Epithelial cell of esophagus (primary cell): Measurements from ENCODE around the gene MUSK.
A peak's percentile ranks its signal among the peaks of the same experiment; 100 is the strongest.
"Not testable (repeated sequence)": the region's sequence is repeated elsewhere in the genome, so short reads cannot be mapped to it uniquely, and the experiment has no call there.

Experiments used
- DNase-seq: peaks from one replicate; pipeline ENCODE4 v3.0.0; 2010; ENCODE audit warnings: low read depth
- H3K4me3 ChIP-seq: 2 replicates; pipeline ENCODE4 v1.5.1; 2011; ENCODE audit warnings: mild to moderate bottlenecking, low read length, control low read depth
- CTCF ChIP-seq: IDR thresholded peaks from 2 replicates; pipeline ENCODE4 v1.5.1; 2011; ENCODE audit warnings: low read depth, mild to moderate bottlenecking, low read length, control low read depth, inconsistent platforms; ENCODE audit not compliant: insufficient read depth; ENCODE audit errors: missing control alignments

Gene MUSK

GRCh38 chr9:110777876-110778215, 109.3 kb downstream of the MUSK start:
- no peak for DNase-seq
- no peak for TF ChIP-seq CTCF
- no peak overlapping the region for H3K4me3 ChIP-seq

GRCh38 chr9:110782701-110783100, 114.1 kb downstream of the MUSK start:
- no peak for TF ChIP-seq CTCF

GRCh38 chr9:110784309-110784708, 115.7 kb downstream of the MUSK start:
- no peak for DNase-seq
- TF ChIP-seq CTCF: no peak
- H3K4me3 ChIP-seq: no peak overlapping the region

More at GRCh38 chr9:110782701-110783100, 114.1 kb downstream of the MUSK start:
- no peak overlapping the region for H3K4me3 ChIP-seq
- DNase-seq: peak; percentile 13

GRCh38 chr9:110785166-110785565, 116.6 kb downstream of the MUSK start:
- TF ChIP-seq CTCF: no peak
- H3K4me3 ChIP-seq: no peak overlapping the region
- DNase-seq: no peak

GRCh38 chr9:110788396-110788795, 119.8 kb downstream of the MUSK start:
- not testable (repeated sequence) for H3K4me3 ChIP-seq, DNase-seq

- TF ChIP-seq CTCF: no peak
- DNase-seq: peak; percentile 43
- H3K4me3 ChIP-seq: no peak overlapping the region
Observed at GRCh38 chr9:110788871-110789270, 120.3 kb downstream of the MUSK start.

GRCh38 chr9:110797611-110798010, 129.0 kb downstream of the MUSK start:
- DNase-seq: peak; percentile 65
- no peak overlapping the region for H3K4me3 ChIP-seq
- no peak for TF ChIP-seq CTCF

GRCh38 chr9:110799396-110799795, 130.8 kb downstream of the MUSK start:
- no peak for DNase-seq
- TF ChIP-seq CTCF: no peak
- H3K4me3 ChIP-seq: no peak overlapping the region
